Adrenal gland (tissue), 12 donors: ENCODE results near the gene BSDC1. TPM values are rescaled to one million over a fixed set of nuclear protein-coding genes. Genes with fewer than 3 reads are reported as not detected.
A peak's percentile ranks its signal among the peaks of the same experiment; 100 is the strongest.
"Not testable (repeated sequence)": the region's sequence is repeated elsewhere in the genome, so short reads cannot be mapped to it uniquely, and the experiment has no call there.

Experiments
- DNase-seq, 7 donors: peaks; one replicate each; pipeline ENCODE4 v3.0.0-alpha.2; 2019 to 2020
- H3K27ac ChIP-seq, 5 donors: fragments of 200-600 bp; sonication (generic) in 4 of 5; 1 replicate in 3 of 5; 2 replicates in 2 of 5; pipeline versions ENCODE4 v1.5.1 to v1.8.0; 2016 to 2020; ENCODE audit warnings: mild to moderate bottlenecking in 1 of 5
- H3K27me3 ChIP-seq: fragments of 200-600 bp; 2 replicates; pipeline ENCODE4 v1.8.0; 2021
- H3K36me3 ChIP-seq, 2 donors: fragments of 200-600 bp; replicated peaks in 1 of 2; 1 replicate in 1 of 2; 2 replicates in 1 of 2; pipeline versions ENCODE4 v1.5.1 to v1.8.0; 2018 to 2022
- H3K4me1 ChIP-seq, 2 donors: fragments of 200-600 bp; replicated peaks in 1 of 2; 1 replicate in 1 of 2; 2 replicates in 1 of 2; pipeline versions ENCODE4 v1.5.1 to v1.8.0; 2018 to 2021
- H3K4me3 ChIP-seq, 4 donors: fragments of 200-600 bp; sonication (generic) in 3 of 4; one replicate each; pipeline ENCODE4 v1.5.1; 2016 to 2018
- H3K9me3 ChIP-seq, 3 donors: fragments of 200-600 bp; sonication (generic) in 1 of 3; replicated peaks in 1 of 3; 1 replicate in 2 of 3; 2 replicates in 1 of 3; pipeline versions ENCODE4 v1.5.1 to v1.8.0; 2016 to 2021
- CTCF ChIP-seq, 6 experiments: fragments of 450-650 bp in 4 of 6; fragments of 200-600 bp in 2 of 6; sonication (generic) in 1 of 6; IDR thresholded peaks; 1 replicate in 5 of 6; 2 replicates in 1 of 6; pipeline versions ENCODE4 v1.5.1 to v1.8.0; 2016 to 2021; ENCODE audit warnings: antibody characterized with exemption in 6 of 6, mild to moderate bottlenecking in 2 of 6, moderate library complexity in 1 of 6
- POLR2A ChIP-seq, 2 donors: fragments of 450-650 bp; IDR thresholded peaks; one replicate each; pipeline ENCODE4 v1.6.1; 2017; ENCODE audit warnings: antibody characterized with exemption in 2 of 2, mild to moderate bottlenecking in 2 of 2, moderate library complexity in 1 of 2
- WGBS, 4 donors: extraction: QIAGEN DNeasy Blood & Tissue Kit in 2 of 4; methylation state at CpG; one replicate each; pipeline versions ENCODE4 v1.1.5 to v1.1.7; 2013 to 2017; 5-methylcytosine and 5-hydroxymethylcytosine counted together
- intact Hi-C, 2 donors: fragments of 100-400 bp; cut with DNase I; formaldehyde crosslinking; loops; one replicate each; pipeline versions ENCODE4 v1.14.1 to v1.15.0; 2022 to 2023
- polyA plus RNA-seq, 3 donors: library from polyadenylated mRNA; stranded (reverse); fragments of 200-250 nt in 2 of 3; fragments of 350-450 nt in 1 of 3; fragmentation: Illumina TruSeq in 1 of 3; extraction: RNeasy Lipid Tissue Mini Kit (QIAGEN cat#74804) in 1 of 3; gene quantifications; one replicate each; pipeline ENCODE4 v1.2.3, GENCODE V29; 2013 to 2014
- total RNA-seq, 9 donors: library from RNA; depleted of rRNA in 4 of 9; stranded (reverse); fragments of >200 nt in 4 of 9; fragments of 120-200 nt in 1 of 9; fragmentation: NEBNext Ultra II Directional in 1 of 9; extraction: Animal tissue kit (Norgen Biotek cat#: 25700) in 1 of 9; gene quantifications; one replicate each; pipeline versions ENCODE4 v1.1.0 to v1.2.4, GENCODE V29; 2013 to 2023
- donor health status: healthy with polysubstance abuse.
- donor health status: Bipolar disorder and iron deficiency.
- donor health status: DM: yes; HTN: yes; CAD: no.
- donor health status: DM: no; HTN: no; CAD: no.
- donor health status: DM: no; HTN: no; CAD: no.
- donor health status: DM: yes; HTN: yes; CAD: no.

Gene BSDC1
- total and polyA plus RNA-seq, 12 donors = 47.9 to 153 (median 107) TPM

GRCh38 chr1:32358435-32358834, 35.8 kb downstream of the BSDC1 start:
- Histone ChIP-seq H3K4me3 (no peak overlapping the region), H3K4me1 (peaks cover 27 to 33% of the 10 kb centered on the region in 2 donors), H3K9me3 (no peaks in the 10 kb centered on the region), H3K27ac (no peak overlapping the region), H3K36me3 (peaks cover 0 to 2% of the 10 kb centered on the region in 2 donors), H3K27me3 (no peaks in the 10 kb centered on the region)
- 79 to 84% (median 83%) methylated on average over 3 of the region's 3 CpGs for WGBS, 4 donors
- TF ChIP-seq POLR2A (IDR thresholded peaks at IDR 0.05) (no peak), CTCF (IDR thresholded peaks at IDR 0.05) (no peak)
- no peak for DNase-seq
- intact Hi-C loops = no loop called here

- WGBS, 4 donors = 66 to 78% (median 74%) methylated on average over 2 to 6 of the region's 6 CpGs
- intact Hi-C loops = no loop called here
- no peaks in the 10 kb centered on the region for H3K27me3 ChIP-seq
- DNase-seq = no peak
- no peak overlapping the region for H3K4me3 ChIP-seq
- H3K9me3 ChIP-seq = no peaks in the 10 kb centered on the region
- no peak overlapping the region for H3K27ac ChIP-seq
- H3K4me1 ChIP-seq = peaks cover 34 to 38% of the 10 kb centered on the region in 2 donors
- no peaks in the 10 kb centered on the region for H3K36me3 ChIP-seq
- TF ChIP-seq POLR2A (IDR thresholded peaks at IDR 0.05) (no peak), CTCF (IDR thresholded peaks at IDR 0.05) (no peak)
Measured at GRCh38 chr1:32357614-32358013, 36.6 kb downstream of the BSDC1 start.

GRCh38 chr1:32356478-32356877, 37.8 kb downstream of the BSDC1 start:
- H3K4me3 ChIP-seq = no peak overlapping the region
- no peaks in the 10 kb centered on the region for H3K27me3 ChIP-seq
- 86 to 100% (median 98%) methylated on average over 1 of the region's 1 CpG for WGBS, 4 donors
- H3K27ac ChIP-seq = no peak overlapping the region
- DNase-seq = no peak
- TF ChIP-seq CTCF (IDR thresholded peaks at IDR 0.05) (no peak), POLR2A (IDR thresholded peaks at IDR 0.05) (no peak)
- no peaks in the 10 kb centered on the region for H3K9me3 ChIP-seq
- H3K36me3 ChIP-seq = no peaks in the 10 kb centered on the region
- H3K4me1 ChIP-seq = peaks cover 32 to 37% of the 10 kb centered on the region in 2 donors
- intact Hi-C loops = no loop called here

GRCh38 chr1:32355778-32356177, 38.5 kb downstream of the BSDC1 start:
- H3K36me3 ChIP-seq, intact Hi-C loops, H3K27me3 ChIP-seq, H3K9me3 ChIP-seq, H3K4me3 ChIP-seq, DNase-seq: not testable (repeated sequence)
- H3K27ac ChIP-seq = peak overlapping the region in 1 of 5 donors; percentile 86
- 91 to 95% (median 93%) methylated on average over 6 of the region's 6 CpGs for WGBS, 4 donors
- H3K4me1 ChIP-seq = peaks cover 31 to 36% of the 10 kb centered on the region in 2 donors

- H3K36me3 ChIP-seq = no peaks in the 10 kb centered on the region
- H3K27ac ChIP-seq = peak overlapping the region; percentile 18 to 97 (median 93)
- H3K27me3 ChIP-seq = no peaks in the 10 kb centered on the region
- no peaks in the 10 kb centered on the region for H3K9me3 ChIP-seq
- TF ChIP-seq CTCF (IDR thresholded peaks at IDR 0.05) (no peak), POLR2A (IDR thresholded peaks at IDR 0.05) (no peak)
- 20 to 32% (median 29%) methylated on average over 2 of the region's 2 CpGs for WGBS, 4 donors
- peak in 6 of 7 donors; percentile 73 to 87 (median 78) for DNase-seq
- peaks cover 31 to 50% of the 10 kb centered on the region in 2 donors for H3K4me1 ChIP-seq
- H3K4me3 ChIP-seq = peak overlapping the region in 1 of 4 donors; percentile 4
- intact Hi-C loops = no loop called here
Measured at GRCh38 chr1:32353886-32354570, 40.2 kb downstream of the BSDC1 start.
